Naive thymus-derived CD4-positive, alpha-beta T cell (primary cell): Measurements from ENCODE around the gene METTL15. TPM values are rescaled to one million over a fixed set of nuclear protein-coding genes. Genes with fewer than 3 reads are reported as not detected.

Experiments used
- ATAC-seq: fragments of 150-1000 bp; cut with Tn5 transposase; 2 replicates; pipeline ENCODE4 v1.10.0; 2021; ENCODE audit warnings: mild to moderate bottlenecking, moderate library complexity
- CTCF ChIA-PET: fragments of 350-600 bp; sonication (Branson Sonifier 250); formaldehyde crosslinking; loops from one replicate; lab custom pipeline; 2021; ENCODE audit warnings: antibody characterized with exemption; lab: Charles Lee
- POLR2A ChIA-PET: fragments of 350-600 bp; sonication (Branson Sonifier 250); formaldehyde crosslinking; loops from one replicate; lab custom pipeline; 2021; ENCODE audit warnings: antibody characterized with exemption, inconsistent platforms; lab: Charles Lee
- DNase-seq, 9 donors: peaks; one replicate each; pipeline versions ENCODE4 v3.0.0 to v3.0.0-alpha.2; 2020 to 2022; ENCODE audit warnings: mixed read lengths in 1 of 9
- H3K27ac ChIP-seq: one replicate; pipeline ENCODE4 v1.7.0; 2013; ENCODE audit warnings: mild to moderate bottlenecking, low read depth, low read length, moderate library complexity
- H3K27me3 ChIP-seq, 2 donors: one replicate each; pipeline ENCODE4 v1.7.0; 2013; ENCODE audit warnings: low read length in 2 of 2, mild to moderate bottlenecking in 2 of 2, moderate library complexity in 2 of 2; ENCODE audit not compliant: control insufficient read depth in 2 of 2, insufficient read depth in 2 of 2
- H3K36me3 ChIP-seq, 3 experiments: 1 replicate in 2 of 3; 2 replicates in 1 of 3; pipeline ENCODE4 v1.7.0; 2013; ENCODE audit warnings: low read length in 3 of 3, mild to moderate bottlenecking in 3 of 3, moderate library complexity in 1 of 3; ENCODE audit not compliant: insufficient read depth in 3 of 3, control insufficient read depth in 2 of 3
- H3K4me1 ChIP-seq, 2 donors: one replicate each; pipeline ENCODE4 v1.7.0; 2013; ENCODE audit warnings: low read length in 2 of 2, mild to moderate bottlenecking in 2 of 2, moderate library complexity in 1 of 2; ENCODE audit not compliant: control insufficient read depth in 2 of 2, insufficient read depth in 2 of 2
- H3K4me3 ChIP-seq: 2 replicates; pipeline ENCODE4 v1.7.0; 2013; ENCODE audit warnings: mild to moderate bottlenecking, low read length
- H3K9me3 ChIP-seq, 3 experiments: 1 replicate in 2 of 3; 2 replicates in 1 of 3; pipeline ENCODE4 v1.7.0; 2013; ENCODE audit warnings: low read length in 3 of 3; ENCODE audit not compliant: control insufficient read depth in 2 of 3
- H3K27ac Mint-ChIP-seq, 9 donors: one replicate each; pipeline ENCODE4 v1.8.0; 2020 to 2022; ENCODE audit warnings: mixed read lengths in 9 of 9, mild to moderate bottlenecking in 8 of 9, moderate library complexity in 5 of 9, inconsistent platforms in 2 of 9
- H3K27me3 Mint-ChIP-seq, 5 donors: one replicate each; pipeline ENCODE4 v1.8.0; 2021 to 2022; ENCODE audit warnings: mixed read lengths in 5 of 5, mild to moderate bottlenecking in 1 of 5
- H3K36me3 Mint-ChIP-seq, 5 donors: one replicate each; pipeline ENCODE4 v1.8.0; 2020 to 2022; ENCODE audit warnings: mixed read lengths in 5 of 5, mild to moderate bottlenecking in 3 of 5, inconsistent platforms in 1 of 5
- H3K4me1 Mint-ChIP-seq, 7 donors: one replicate each; pipeline ENCODE4 v1.8.0; 2020 to 2022; ENCODE audit warnings: mixed read lengths in 7 of 7, mild to moderate bottlenecking in 3 of 7, inconsistent platforms in 1 of 7
- H3K4me3 Mint-ChIP-seq, 10 donors: one replicate each; pipeline ENCODE4 v1.8.0; 2020 to 2022; ENCODE audit warnings: mild to moderate bottlenecking in 10 of 10, mixed read lengths in 10 of 10, moderate library complexity in 6 of 10, inconsistent platforms in 2 of 10
- H3K9me3 Mint-ChIP-seq, 11 donors: one replicate each; pipeline ENCODE4 v1.8.0; 2020 to 2022; ENCODE audit warnings: mixed read lengths in 11 of 11, mild to moderate bottlenecking in 4 of 11, inconsistent platforms in 1 of 11, moderate library complexity in 1 of 11
- intact Hi-C, 2 donors: fragments of 100-400 bp; cut with micrococcal nuclease; formaldehyde crosslinking; loops; one replicate each; pipeline ENCODE4 v1.15.1; 2023
- polyA plus RNA-seq, 2 donors: library from polyadenylated mRNA; unstranded; fragments of 300-500 nt; fragmentation: Illumina TruSeq; gene quantifications; one replicate each; pipeline ENCODE4 v1.2.3, GENCODE V29; 2021
- total RNA-seq, 6 experiments: library from RNA in 5 of 6; stranded (reverse) in 5 of 6; gene quantifications; 1 replicate in 5 of 6; 2 replicates in 1 of 6; pipeline ENCODE4 v1.2.3 and lab custom pipeline; 2021 to 2026

METTL15 gene
- 10 to 100 TPM in 4 of 5 experiments, 1 to 10 TPM in 1; 8.4 to 14.9 (median 13.8) TPM for total RNA-seq
- polyA plus RNA-seq: 1 to 10 TPM; 6.0 TPM
- 10.2 reads per million, percentile 36 among the genes with 10 or more reads in this experiment for total RNA-seq (lab: John Stamatoyannopoulos, UW)

GRCh38 chr11:28107750-28108618 lies at the start of gene METTL15, which contains the start of gene KIF18A:
Gene METTL15, plus strand, starts transcription at chr11:28108388. Its CDS starts 4,947 bp downstream, at chr11:28113335.
Gene KIF18A, minus strand, starts transcription at chr11:28108156. Its CDS starts 10,209 bp downstream, at chr11:28097947.
- intact Hi-C loops: loop anchor here (1.0 to 2.0 kb wide), 6 partner anchors 9 to 745 kb away; partner anchors contain the start of genes CCDC34 (in 2 of the 2) and LIN7C (in 2 of the 2)
- H3K4me1 Mint-ChIP-seq: peaks cover 29 to 64% (median 61%) of the 10 kb centered on the region in 7 donors
- Histone ChIP-seq H3K4me1 (peaks cover 19 to 27% of the 10 kb centered on the region in 2 donors), H3K9me3 (no peaks in the 10 kb centered on the region), H3K27me3 (no peaks in the 10 kb centered on the region), H3K27ac (peak within 1 kb of the TSS; percentile 92), H3K4me3 (peak within 1 kb of the TSS; percentile 98), H3K36me3 (peaks cover 0 to 5% (median 0%) of the 10 kb centered on the region in 3 experiments)
- H3K4me3 Mint-ChIP-seq: peak within 1 kb of the TSS; percentile 89 to 98 (median 96)
- H3K27ac Mint-ChIP-seq: peak within 1 kb of the TSS; percentile 96 to 100 (median 97)
- POLR2A ChIA-PET: interaction anchor here (0.7 kb wide), 2 partner anchors 10 to 745 kb away, joined by 3 to 4 read pairs; partner anchors contain the start of gene CCDC34
- peaks cover 0 to 4% (median 0%) of the 10 kb centered on the region in 5 donors for H3K36me3 Mint-ChIP-seq
- DNase-seq: peak; percentile 94 to 98 (median 95)
- CTCF ChIA-PET: interaction anchor here (1.2 to 1.6 kb wide), 2 partner anchors 10 to 18 kb away, joined by 4 read pairs; no protein-coding TSS in a partner anchor
- H3K27me3 Mint-ChIP-seq: no peaks in the 10 kb centered on the region
- H3K9me3 Mint-ChIP-seq: no peaks in the 10 kb centered on the region
- ATAC-seq: peak; percentile 94

GRCh38 chr11:28071305-28071704 lies 36.9 kb upstream of the METTL15 start:
- peaks cover 0 to 18% (median 0%) of the 10 kb centered on the region in 5 donors for H3K36me3 Mint-ChIP-seq

GRCh38 chr11:28072321-28072720 lies 35.9 kb upstream of the METTL15 start:
- Histone ChIP-seq H3K36me3 (no peaks in the 10 kb centered on the region), H3K4me3 (no peak overlapping the region), H3K27me3 (no peaks in the 10 kb centered on the region), H3K27ac (no peak overlapping the region), H3K9me3 (no peaks in the 10 kb centered on the region), H3K4me1 (no peaks in the 10 kb centered on the region)
- no peaks in the 10 kb centered on the region for H3K9me3 Mint-ChIP-seq
- DNase-seq (no peak), ATAC-seq (no peak)
- no peak overlapping the region for H3K4me3 Mint-ChIP-seq
- H3K27me3 Mint-ChIP-seq: no peaks in the 10 kb centered on the region
- ChIA-PET CTCF (no interaction called here), POLR2A (no interaction called here)
- intact Hi-C loops: no loop called here
- H3K4me1 Mint-ChIP-seq: peaks cover 0 to under 1% (median 0%) of the 10 kb centered on the region in 7 donors
- H3K36me3 Mint-ChIP-seq: peaks cover 0 to 18% (median 0%) of the 10 kb centered on the region in 5 donors
- no peak overlapping the region for H3K27ac Mint-ChIP-seq

More at GRCh38 chr11:28071305-28071704, 36.9 kb upstream of the METTL15 start:
- Mint-ChIP-seq H3K27me3 (no peaks in the 10 kb centered on the region), H3K27ac (no peak overlapping the region), H3K4me1 (peaks cover 0 to 3% (median 0%) of the 10 kb centered on the region in 7 donors), H3K4me3 (no peak overlapping the region), H3K9me3 (no peaks in the 10 kb centered on the region)
- CTCF ChIA-PET: no interaction called here
- Histone ChIP-seq H3K4me1 (no peaks in the 10 kb centered on the region), H3K27ac (no peak overlapping the region), H3K36me3 (no peaks in the 10 kb centered on the region), H3K9me3 (no peaks in the 10 kb centered on the region), H3K27me3 (no peaks in the 10 kb centered on the region), H3K4me3 (no peak overlapping the region)
- no peak for DNase-seq
- no peak for ATAC-seq
- intact Hi-C loops: no loop called here
- POLR2A ChIA-PET: no interaction called here

- no peak for ATAC-seq
- no peak for DNase-seq
- Mint-ChIP-seq H3K4me1 (no peaks in the 10 kb centered on the region), H3K36me3 (peaks cover 0 to 17% (median 0%) of the 10 kb centered on the region in 5 donors), H3K27me3 (no peaks in the 10 kb centered on the region), H3K4me3 (no peak overlapping the region), H3K9me3 (no peaks in the 10 kb centered on the region), H3K27ac (no peak overlapping the region)
- intact Hi-C loops: no loop called here
- ChIA-PET CTCF (no interaction called here), POLR2A (no interaction called here)
- Histone ChIP-seq H3K4me3 (no peak overlapping the region), H3K27ac (no peak overlapping the region), H3K4me1 (no peaks in the 10 kb centered on the region), H3K9me3 (no peaks in the 10 kb centered on the region), H3K27me3 (no peaks in the 10 kb centered on the region), H3K36me3 (no peaks in the 10 kb centered on the region)
Observed at GRCh38 chr11:28077521-28077920, 30.7 kb upstream of the METTL15 start.

GRCh38 chr11:28083118-28083517 lies 25.1 kb upstream of the METTL15 start:
- Histone ChIP-seq H3K27me3 (no peaks in the 10 kb centered on the region), H3K4me1 (no peaks in the 10 kb centered on the region), H3K4me3 (no peak overlapping the region), H3K9me3 (no peaks in the 10 kb centered on the region), H3K27ac (no peak overlapping the region), H3K36me3 (no peaks in the 10 kb centered on the region)
- CTCF ChIA-PET: no interaction called here
- H3K27me3 Mint-ChIP-seq: no peaks in the 10 kb centered on the region
- no peaks in the 10 kb centered on the region for H3K9me3 Mint-ChIP-seq
- ATAC-seq (no peak), DNase-seq (no peak)
- no peak overlapping the region for H3K4me3 Mint-ChIP-seq
- no peak overlapping the region for H3K27ac Mint-ChIP-seq
- POLR2A ChIA-PET: no interaction called here
- peaks cover 0 to 13% (median 0%) of the 10 kb centered on the region in 5 donors for H3K36me3 Mint-ChIP-seq
- intact Hi-C loops: no loop called here
- peaks cover 0 to 4% (median 0%) of the 10 kb centered on the region in 7 donors for H3K4me1 Mint-ChIP-seq

GRCh38 chr11:28086569-28086968 lies 21.6 kb upstream of the METTL15 start:
- H3K4me1 Mint-ChIP-seq: peaks cover 0 to 5% (median 0%) of the 10 kb centered on the region in 7 donors
- no peaks in the 10 kb centered on the region for H3K36me3 ChIP-seq
- H3K27ac ChIP-seq: no peak overlapping the region
- CTCF ChIA-PET: no interaction called here
- peaks cover 0 to 9% (median 0%) of the 10 kb centered on the region in 5 donors for H3K36me3 Mint-ChIP-seq
- DNase-seq (no peak), ATAC-seq (no peak)
- intact Hi-C loops: no loop called here
- no peak overlapping the region for H3K4me3 Mint-ChIP-seq
- H3K27me3 Mint-ChIP-seq: no peaks in the 10 kb centered on the region
- no peak overlapping the region for H3K27ac Mint-ChIP-seq
- H3K9me3 ChIP-seq: no peaks in the 10 kb centered on the region
- POLR2A ChIA-PET: interaction anchor here (0.5 kb wide), 1 partner anchor 79 kb away, joined by 4 read pairs; no protein-coding TSS in a partner anchor
- no peaks in the 10 kb centered on the region for H3K9me3 Mint-ChIP-seq
- H3K27me3 ChIP-seq: no peaks in the 10 kb centered on the region
- no peaks in the 10 kb centered on the region for H3K4me1 ChIP-seq
- H3K4me3 ChIP-seq: no peak overlapping the region
